ENCODE measurements around the gene RRP12. TPM values are rescaled to one million over a fixed set of nuclear protein-coding genes. Genes with fewer than 3 reads are reported as not detected.

Gene RRP12
- total RNA-seq, result 14.7 and 38.3 TPM in 2 replicates

GRCh38 chr10:97400665-97401454 lies at the start of gene RRP12:
Gene RRP12 (minus strand): TSS chr10:97401340. CDS start chr10:97401231, 109 bp downstream.

GRCh38 chr10:97445722-97446639 lies 44.8 kb upstream of the RRP12 start, which contains the start of the genes EXOSC1 and ZDHHC16:
Gene EXOSC1 (minus strand): TSS chr10:97446006. CDS start chr10:97445985, 21 bp downstream.
Gene ZDHHC16 (plus strand): TSS chr10:97446175. CDS start chr10:97451676, 5,501 bp downstream.

GRCh38 chr10:97425964-97426775 lies 25.0 kb upstream of the RRP12 start, which contains the start of gene PGAM1:
Gene PGAM1 (plus strand): TSS chr10:97426191. CDS start chr10:97426308, 117 bp downstream.

GRCh38 chr10:97334370-97335175 lies 66.6 kb downstream of the RRP12 start, which contains the start of gene FRAT2:
Gene FRAT2 (minus strand): TSS chr10:97334729. CDS start chr10:97334572, 157 bp downstream.

GRCh38 chr10:97318772-97319651 lies 82.1 kb downstream of the RRP12 start, which contains the start of gene FRAT1:
Gene FRAT1 (plus strand): TSS chr10:97319271. CDS start chr10:97319454, 183 bp downstream.

Other genes starting within 250 kb of the RRP12 start
- gene SLIT1, start 215.4 kb downstream of the RRP12 start, total RNA-seq, result under 0.01 TPM in 2 replicates
- 5.6 and 12.1 TPM in 2 replicates for gene ARHGAP19, start 108.7 kb downstream of the RRP12 start, total RNA-seq
- 0.96 and 1.7 TPM in 2 replicates for gene FRAT1, start 82.1 kb downstream of the RRP12 start, total RNA-seq
- 6.1 and 6.2 TPM in 2 replicates for gene FRAT2, start 66.6 kb downstream of the RRP12 start, total RNA-seq
- gene PGAM1, start 24.9 kb upstream of the RRP12 start, total RNA-seq, result 489 and 612 TPM in 2 replicates
- 36.1 and 39.3 TPM in 2 replicates for gene EXOSC1, start 44.7 kb upstream of the RRP12 start, total RNA-seq
- gene ZDHHC16, start 44.8 kb upstream of the RRP12 start, total RNA-seq, result 36.6 and 80.9 TPM in 2 replicates
- 64.6 and 77.5 TPM in 2 replicates for gene MMS19, start 97.1 kb upstream of the RRP12 start, total RNA-seq
- gene UBTD1, start 97.6 kb upstream of the RRP12 start, total RNA-seq, result 16.9 and 31.4 TPM in 2 replicates
- 0.85 and 2.5 TPM in 2 replicates for gene ANKRD2, start 171.4 kb upstream of the RRP12 start, total RNA-seq
- 0.56 and 0.58 TPM in 2 replicates for gene HOGA1, start 183.0 kb upstream of the RRP12 start, total RNA-seq
- gene C10orf62, start 188.4 kb upstream of the RRP12 start, total RNA-seq, result 0.19 TPM in 1 of 2 replicates, not detected in the other
- 3.7 and 5.8 TPM in 2 replicates for gene MORN4, start 232.2 kb upstream of the RRP12 start, total RNA-seq
- 20.1 and 21.4 TPM in 2 replicates for gene PI4K2A, start 239.3 kb upstream of the RRP12 start, total RNA-seq